GM12873 (cell line): ENCODE results near the gene ARID4A.

Experiments
- TF ChIP-seq, protein P1 (sequence below): IDR thresholded peaks from 2 replicates; pipeline ENCODE4 v1.5.1; 2012; ENCODE audit warnings: low read depth, mild to moderate bottlenecking, moderate library complexity, low read length, control low read depth; ENCODE audit not compliant: insufficient read depth; ENCODE audit errors: missing control alignments

The ARID4A gene

DNA sequence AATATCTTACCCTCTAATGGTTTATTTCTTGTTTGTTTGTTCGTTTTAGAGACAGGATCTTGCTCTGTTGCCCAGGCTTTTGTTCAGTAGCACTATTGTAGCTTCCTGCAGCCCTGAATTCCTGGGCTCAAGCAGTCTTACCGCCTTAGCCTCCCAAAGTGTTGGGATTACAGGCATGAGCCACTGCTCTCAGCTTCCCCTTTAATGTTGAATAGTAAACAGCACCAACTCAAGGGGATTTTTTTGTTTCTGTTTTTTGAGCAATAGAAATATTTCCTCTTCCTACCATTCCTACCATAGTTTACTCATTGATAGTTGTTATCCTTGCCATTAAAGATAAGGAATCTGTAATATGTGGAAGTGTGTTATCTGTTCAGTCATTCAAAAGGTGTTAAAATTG, 10.7 kb downstream of the ARID4A start:
- TF ChIP-seq, protein P1, sequence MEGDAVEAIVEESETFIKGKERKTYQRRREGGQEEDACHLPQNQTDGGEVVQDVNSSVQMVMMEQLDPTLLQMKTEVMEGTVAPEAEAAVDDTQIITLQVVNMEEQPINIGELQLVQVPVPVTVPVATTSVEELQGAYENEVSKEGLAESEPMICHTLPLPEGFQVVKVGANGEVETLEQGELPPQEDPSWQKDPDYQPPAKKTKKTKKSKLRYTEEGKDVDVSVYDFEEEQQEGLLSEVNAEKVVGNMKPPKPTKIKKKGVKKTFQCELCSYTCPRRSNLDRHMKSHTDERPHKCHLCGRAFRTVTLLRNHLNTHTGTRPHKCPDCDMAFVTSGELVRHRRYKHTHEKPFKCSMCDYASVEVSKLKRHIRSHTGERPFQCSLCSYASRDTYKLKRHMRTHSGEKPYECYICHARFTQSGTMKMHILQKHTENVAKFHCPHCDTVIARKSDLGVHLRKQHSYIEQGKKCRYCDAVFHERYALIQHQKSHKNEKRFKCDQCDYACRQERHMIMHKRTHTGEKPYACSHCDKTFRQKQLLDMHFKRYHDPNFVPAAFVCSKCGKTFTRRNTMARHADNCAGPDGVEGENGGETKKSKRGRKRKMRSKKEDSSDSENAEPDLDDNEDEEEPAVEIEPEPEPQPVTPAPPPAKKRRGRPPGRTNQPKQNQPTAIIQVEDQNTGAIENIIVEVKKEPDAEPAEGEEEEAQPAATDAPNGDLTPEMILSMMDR, result no peak

DNA sequence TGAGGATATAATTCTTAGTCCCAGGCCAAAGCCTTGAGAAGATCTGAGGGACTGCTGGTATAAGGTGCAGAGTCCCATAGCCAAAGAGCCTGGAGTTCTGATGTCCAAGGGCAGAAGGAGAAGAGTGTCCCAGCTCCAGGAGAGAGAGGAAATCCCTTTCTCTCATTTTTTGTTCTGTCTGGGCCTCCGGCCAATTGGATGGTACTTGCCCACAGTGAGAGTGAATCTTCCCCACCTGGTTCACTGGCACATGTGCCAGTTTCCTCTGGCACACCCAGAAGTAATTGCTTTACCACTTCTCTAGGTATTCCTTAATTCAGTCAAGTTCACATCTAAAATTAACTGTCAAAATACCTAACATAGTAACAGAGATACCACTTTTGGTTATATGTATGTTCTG, 15.3 kb downstream of the ARID4A start:
- TF ChIP-seq, protein P1, result no peak

DNA sequence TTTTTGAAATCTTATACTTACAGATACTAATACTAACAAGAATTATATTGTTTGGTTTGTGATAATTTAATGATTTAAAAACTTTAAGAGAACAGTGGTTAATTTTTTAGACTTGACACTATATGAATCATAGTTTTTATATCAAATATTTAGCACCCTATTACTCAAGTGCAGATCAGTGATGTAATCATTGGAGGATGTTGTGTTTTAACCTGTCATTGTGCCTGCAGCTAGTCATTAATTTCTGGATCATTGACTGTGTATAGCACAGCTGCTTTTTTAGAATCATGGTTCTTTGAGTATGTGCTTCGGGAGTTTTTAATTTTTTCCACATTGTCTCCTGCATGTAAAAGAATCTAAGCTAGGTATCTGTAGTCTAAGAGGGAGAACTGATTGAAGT, 17.3 kb downstream of the ARID4A start:
- TF ChIP-seq, protein P1, result no peak

DNA sequence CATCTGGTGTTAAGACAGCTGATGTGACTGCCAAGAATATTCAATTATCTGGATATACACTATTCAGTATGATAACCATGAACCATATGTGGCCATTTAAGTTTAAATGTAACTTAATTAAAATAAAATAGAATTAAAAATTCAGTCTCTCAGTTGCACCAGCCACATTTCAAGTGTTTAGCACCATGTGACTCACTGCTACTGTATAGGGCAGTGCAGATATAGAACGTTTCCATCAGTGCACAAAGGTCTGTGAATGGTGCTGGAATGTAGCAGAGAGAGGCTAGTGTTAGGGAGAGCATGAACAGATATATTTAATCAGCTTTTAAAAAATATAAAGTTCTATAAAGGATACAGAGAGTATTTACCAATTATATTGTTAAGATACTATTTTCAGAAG, 28.7 kb downstream of the ARID4A start:
- TF ChIP-seq, protein P1, result no peak

DNA sequence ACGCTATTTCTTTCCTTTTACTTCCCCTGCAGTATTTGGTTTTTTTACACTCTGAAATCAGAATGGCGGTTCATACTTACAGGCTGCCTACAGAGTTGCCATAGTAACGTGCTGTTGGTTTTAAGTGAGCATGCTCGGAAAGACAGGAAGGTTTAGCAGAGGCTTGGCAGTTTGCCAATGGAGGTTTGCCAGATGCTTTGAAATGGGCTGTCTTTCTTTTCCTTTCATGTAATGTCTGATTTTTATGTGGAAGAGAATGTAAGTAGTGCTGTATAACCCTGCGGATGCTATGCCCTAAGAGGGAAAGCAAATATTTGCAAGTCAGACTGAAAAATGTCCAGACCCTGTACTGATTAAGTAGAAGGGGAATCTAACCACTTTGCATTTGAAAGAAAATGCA, 32.8 kb downstream of the ARID4A start:
- TF ChIP-seq, protein P1, result no peak

DNA sequence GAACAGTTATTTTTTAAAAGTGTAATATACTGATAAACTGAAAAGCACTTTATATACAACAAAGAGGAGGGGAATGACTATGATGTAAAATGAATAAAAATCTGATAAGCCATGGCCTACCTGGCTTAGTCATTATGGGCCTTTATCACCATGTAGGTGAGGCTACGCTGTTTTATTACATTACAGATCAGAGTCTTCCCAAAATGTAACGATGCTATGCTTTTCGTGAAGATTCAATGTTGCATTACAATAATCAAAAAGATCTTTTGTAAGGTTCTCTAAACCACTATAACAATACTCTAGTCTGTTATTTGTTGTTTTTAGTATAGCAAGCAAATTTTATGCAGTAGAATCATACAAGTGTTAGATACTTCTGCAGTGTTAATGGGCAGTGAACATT, 34.2 kb downstream of the ARID4A start:
- TF ChIP-seq, protein P1, result no peak

DNA sequence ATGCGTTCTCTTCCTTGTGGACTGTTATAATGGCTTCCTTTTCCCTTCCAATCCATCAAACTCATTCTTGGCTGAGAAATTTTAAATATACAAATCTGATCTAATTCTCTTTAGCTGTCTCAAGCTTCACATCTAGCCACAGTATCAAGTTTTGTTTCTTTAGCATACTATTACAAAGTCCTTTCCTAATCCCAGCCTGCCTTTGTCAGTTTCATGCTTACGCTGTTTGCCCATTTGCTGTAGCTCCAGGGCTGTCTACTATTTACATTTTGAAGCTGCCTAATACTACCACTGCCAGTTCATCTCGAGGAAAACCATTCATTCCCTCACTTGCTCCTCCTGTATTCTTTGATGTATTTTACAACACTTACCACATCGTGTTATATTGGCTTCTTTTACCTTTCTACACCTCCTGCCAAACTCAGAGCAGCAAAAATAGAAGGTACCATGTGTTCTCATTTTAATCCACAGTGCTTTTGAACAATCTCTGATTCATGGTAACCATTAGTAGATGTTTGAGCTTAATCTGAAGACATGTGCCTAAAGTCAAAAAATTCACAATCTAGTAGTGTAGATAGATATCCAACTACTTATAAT, 42.9 kb downstream of the ARID4A start:
- TF ChIP-seq, protein P1, result no peak
